Non-pigmented ciliary epithelial cell (primary cell): ENCODE measurements around the gene OR8H3.
"Not testable (repeated sequence)": the region's sequence is repeated elsewhere in the genome, so short reads cannot be mapped to it uniquely, and the experiment has no call there.

ENCODE experiments used
- DNase-seq: peaks from one replicate; pipeline ENCODE4 v3.0.0-alpha.2; 2010; ENCODE audit warnings: low read depth

OR8H3 gene, protein sequence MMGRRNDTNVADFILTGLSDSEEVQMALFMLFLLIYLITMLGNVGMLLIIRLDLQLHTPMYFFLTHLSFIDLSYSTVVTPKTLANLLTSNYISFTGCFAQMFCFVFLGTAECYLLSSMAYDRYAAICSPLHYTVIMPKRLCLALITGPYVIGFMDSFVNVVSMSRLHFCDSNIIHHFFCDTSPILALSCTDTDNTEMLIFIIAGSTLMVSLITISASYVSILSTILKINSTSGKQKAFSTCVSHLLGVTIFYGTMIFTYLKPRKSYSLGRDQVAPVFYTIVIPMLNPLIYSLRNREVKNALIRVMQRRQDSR

DNA sequence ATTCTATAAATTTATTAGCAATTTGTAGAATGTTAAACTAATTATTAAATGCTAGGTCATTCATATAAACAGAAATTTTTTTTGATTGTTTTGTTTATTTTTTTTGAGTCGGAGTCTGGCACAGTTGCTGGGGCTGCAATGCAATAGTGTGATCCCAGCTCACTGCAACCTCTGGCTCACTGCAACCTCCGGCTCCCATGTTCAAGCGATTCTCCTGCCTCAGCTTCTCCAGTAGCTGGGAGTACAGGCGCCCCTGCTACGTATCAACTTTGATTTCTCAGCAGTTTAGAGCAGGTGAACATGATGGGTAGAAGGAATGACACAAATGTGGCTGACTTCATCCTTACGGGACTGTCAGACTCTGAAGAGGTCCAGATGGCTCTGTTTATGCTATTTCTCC lies at the start of gene OR8H3:
Gene OR8H3, plus strand, starts transcription at position 301 of the 400 bp plus-strand sequence. Its CDS starts 0 bp downstream, at position 301.
- no peak for DNase-seq

DNA sequence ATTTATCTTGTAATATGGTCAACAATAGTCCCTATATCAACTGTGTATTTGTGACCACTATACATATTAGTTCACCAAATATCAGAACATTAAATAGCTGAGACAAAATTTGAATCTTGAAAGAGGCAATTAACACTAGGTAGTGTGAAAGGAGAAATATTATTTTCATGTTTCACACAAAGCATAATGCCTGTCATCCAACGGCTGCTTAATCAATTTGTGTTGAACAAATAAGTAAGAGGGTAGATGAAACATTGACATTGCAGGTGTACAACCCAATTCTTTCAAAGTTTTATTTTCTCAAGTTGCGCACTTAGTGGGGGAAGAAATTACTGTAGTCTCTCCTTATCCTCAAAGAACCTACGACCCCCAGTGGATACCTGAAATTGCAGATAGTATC lies 32.5 kb upstream of the OR8H3 start:
- DNase-seq = no peak

DNA sequence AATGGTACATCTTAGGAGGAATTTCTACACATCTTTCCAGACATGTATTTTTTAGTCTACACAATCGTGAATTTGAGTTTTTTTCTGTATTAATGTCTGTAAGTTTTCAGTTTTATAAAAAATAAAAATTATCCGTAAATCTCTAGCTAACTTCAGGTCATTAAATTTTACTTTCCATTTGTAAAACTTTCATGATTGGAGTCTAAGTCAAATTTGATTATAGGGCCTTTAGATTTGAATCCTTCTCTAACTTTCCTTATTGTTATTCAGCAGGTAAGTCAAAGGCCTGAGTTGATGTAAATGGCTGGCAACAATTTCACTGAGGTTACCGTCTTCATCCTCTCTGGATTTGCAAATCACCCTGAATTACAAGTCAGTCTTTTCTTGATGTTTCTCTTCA lies 29.2 kb upstream of the OR8H3 start, which contains the start of gene OR8I2:
Gene OR8I2, plus strand, starts transcription at position 301 of the 400 bp plus-strand sequence. Its CDS starts 0 bp downstream, at position 301.
- no peak for DNase-seq

DNA sequence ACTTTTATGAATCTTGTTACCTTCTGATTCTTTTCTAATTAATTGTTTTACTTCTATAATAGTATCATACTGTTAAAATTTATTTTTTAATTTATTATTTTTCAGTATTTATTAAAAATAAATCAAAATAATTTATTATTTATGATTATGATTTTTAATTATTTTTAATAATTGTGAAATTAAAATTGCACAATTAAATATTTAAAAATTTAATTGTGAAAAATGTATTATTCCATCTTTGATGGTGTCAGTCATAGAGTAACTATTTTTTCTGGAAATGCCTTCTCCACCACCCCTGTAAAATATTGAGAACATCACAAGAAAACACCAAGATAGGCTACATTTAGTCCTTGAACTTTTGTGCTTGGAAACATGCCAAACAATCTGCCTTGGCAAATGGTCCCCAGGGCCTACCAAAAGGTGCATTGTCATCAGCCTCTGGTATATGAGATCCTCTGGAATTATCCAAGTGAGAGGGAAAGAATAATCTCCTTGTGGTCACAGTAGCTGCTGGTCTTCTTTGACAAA lies 18.9 kb upstream of the OR8H3 start, which contains the start of gene OR8H2:
Gene OR8H2, plus strand, starts transcription at position 478 of the 528 bp plus-strand sequence. CDS start 1,356 bp downstream, outside the sequence.
- DNase-seq = no peak

DNA sequence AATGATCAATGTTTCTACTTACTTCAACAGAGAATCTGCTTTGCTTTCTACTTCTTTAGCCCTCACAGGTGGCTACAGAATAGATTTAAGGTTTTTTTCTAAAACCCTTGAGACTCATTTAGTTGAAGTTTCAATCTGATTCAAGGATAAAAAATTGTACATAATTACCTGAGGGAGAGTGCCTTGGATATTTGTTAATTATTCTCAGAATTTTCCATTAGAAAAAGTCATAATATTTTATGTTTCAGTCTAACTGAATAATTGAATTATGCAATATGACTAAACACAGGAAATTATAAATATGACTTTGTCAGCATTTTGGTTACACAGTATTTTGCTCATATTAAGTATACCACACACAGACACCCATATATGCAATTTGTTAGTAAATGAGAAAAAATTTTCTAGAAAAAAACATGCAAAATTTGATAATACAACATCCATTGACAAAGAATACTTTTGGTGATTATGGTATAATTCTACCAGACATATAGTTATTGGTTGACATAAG lies 18.0 kb downstream of the OR8H3 start, which contains the start of gene OR8J3:
Gene OR8J3, minus strand, starts transcription at position 51 of the 511 bp plus-strand sequence. CDS start 2,483 bp downstream, outside the sequence.
- no peak for DNase-seq

DNA sequence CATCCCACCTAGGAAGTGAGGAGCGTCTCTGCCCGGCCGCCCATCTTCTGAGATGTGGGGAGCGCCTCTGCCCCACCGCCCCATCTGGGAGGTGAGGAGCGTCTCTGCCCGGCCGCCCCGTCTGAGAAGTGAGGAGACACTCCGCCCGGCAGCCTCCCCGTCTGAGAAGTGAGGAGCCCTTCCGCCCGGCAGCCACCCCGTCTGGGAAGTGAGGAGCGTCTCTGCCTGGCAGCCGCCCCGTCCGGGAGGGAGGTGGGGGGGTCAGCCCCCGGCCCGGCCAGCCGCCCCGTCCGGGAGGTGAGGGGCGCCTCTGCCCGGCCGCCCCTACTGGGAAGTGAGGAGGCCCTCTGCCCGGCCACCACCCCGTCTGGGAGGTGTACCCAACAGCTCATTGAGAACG lies 21.5 kb downstream of the OR8H3 start:
- DNase-seq = not testable (repeated sequence)

DNA sequence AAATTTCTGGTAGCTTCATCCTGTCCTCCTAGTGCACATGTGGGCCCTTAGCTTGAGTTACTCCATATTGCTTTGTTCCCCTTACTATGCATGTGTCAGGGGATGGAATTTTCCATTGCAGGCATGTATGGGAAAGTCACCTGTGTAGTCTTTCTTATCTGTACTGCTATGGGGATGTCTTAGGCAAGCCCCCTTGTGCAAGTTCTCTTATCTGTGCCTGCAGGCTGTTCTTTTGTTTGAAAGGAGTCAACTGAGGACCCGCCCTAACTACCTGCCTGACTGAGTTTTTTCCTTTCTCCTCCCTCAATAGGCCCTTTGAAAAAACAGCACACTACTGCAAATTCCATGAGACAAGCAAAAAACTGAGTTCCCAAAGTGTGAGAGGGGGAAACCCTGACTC lies 29.2 kb downstream of the OR8H3 start:
- no peak for DNase-seq

DNA sequence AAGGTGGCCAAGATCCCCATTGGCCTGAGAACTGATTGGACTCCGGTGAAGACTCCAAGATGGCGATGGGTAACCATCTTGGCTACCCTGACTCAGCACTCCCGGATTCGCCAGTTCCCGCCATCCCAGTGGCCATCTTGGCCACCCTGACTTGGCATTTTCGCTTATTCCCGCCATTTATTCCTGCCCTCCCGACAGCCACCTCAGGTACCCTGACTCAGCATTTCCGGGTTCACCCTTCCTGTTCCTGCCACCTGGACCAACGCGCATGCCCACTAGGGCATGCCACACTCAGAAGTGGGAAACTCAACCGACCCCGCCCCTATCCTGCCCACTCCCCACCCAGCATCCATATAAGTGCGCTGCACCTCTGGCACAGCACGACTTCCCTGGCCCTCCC lies 30.2 kb downstream of the OR8H3 start:
- no peak for DNase-seq

DNA sequence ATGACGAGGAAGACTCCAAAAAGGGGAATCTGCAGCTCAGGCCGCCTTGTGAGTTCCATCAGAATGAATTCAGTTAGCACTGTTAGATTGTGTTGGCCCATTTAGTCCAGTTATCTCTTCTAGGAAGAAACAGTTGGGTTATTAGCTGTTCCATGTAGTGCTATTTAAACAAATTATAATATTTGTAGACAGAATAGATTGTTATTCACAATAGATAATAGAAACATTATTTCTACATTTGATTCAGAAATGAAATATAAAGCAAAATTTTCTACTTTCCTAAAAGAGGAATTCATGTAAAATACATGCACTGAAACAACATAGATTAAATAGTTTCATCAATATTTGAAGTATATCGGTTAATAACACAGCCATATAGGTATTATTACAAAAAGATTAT lies 38.0 kb downstream of the OR8H3 start, which contains the start of gene OR8K5:
Gene OR8K5, minus strand, starts transcription at position 101 of the 400 bp plus-strand sequence. Its CDS starts 0 bp downstream, at position 101.
- no peak for DNase-seq

DNA sequence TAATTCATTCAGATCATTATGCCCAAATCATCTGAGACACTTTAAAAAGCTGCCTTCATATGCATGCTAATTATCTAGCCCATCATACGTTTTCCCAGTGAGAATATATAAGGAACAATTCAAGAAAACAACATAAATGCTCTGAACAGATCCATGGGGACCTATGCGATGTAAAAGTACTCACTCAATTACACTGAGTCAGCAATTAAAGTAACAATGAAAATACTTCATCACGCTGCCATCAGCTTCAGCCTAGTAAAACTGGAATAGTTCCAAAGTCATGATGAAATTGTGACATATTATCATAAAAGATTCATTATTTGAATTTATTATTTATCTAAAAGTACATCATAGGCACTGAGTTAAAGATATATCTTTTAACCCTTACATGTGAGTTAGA lies 41.6 kb downstream of the OR8H3 start:
- DNase-seq = no peak

DNA sequence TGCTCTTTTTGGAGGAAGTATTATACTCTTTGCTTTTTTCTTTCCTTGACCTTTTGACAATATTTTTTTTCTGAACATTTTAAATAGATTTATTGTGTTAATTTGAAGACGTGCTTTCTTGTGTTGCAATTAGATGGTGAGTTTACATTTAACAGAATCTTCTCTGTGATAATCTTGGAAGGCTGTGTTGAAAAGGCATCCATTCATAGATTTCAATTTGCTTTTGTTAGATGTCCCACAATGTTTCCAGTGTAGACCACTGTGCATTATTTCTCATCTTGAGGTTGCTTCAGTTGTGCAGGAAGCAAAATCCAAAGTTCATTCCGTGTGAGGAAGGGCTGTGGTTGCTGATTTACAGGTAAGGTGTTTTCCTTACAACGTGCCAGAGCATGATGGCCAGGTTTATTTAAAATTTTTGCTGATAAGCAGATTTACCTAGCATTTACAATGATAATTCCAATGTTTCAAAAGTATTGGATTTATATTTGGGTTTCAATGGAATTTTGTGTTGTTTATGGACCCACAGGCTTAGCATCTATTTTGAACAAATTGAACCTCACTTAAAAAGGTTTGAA lies 50.2 kb downstream of the OR8H3 start:
- no peak for DNase-seq
